Endothelial cell of umbilical vein (primary cell): ENCODE results near the gene GAB2. TPM values are rescaled to one million over a fixed set of nuclear protein-coding genes. Genes with fewer than 3 reads are reported as not detected.

Experiments
- BruUV-seq: library from RNA; stranded (reverse); fragments of 400-500 nt; replicated peaks from 2 replicates; lab custom pipeline; 2021; lab: Mats Ljungman, UMichigan
- CTCF ChIA-PET: fragments of 300-600, 350-600 bp; sonication (Branson Sonifier 250); formaldehyde crosslinking; loops from one replicate; lab custom pipeline; 2021; ENCODE audit warnings: antibody characterized with exemption, inconsistent platforms; lab: Charles Lee
- POLR2A ChIA-PET: fragments of 300-600, 350-600 bp; sonication (Branson Sonifier 250); formaldehyde crosslinking; loops from one replicate; lab custom pipeline; 2021; ENCODE audit warnings: antibody characterized with exemption, inconsistent platforms; lab: Charles Lee
- DNase-seq: peaks from one replicate; pipeline ENCODE4 v3.0.0-alpha.2; 2011; ENCODE audit warnings: low read depth, low spot score
- FAIRE-seq: peaks from 2 replicates; lab custom pipeline; 2011; peaks lifted over from hg19 to GRCh38; lab: Jason Lieb, UNC
- H2AFZ ChIP-seq: 2 replicates; pipeline ENCODE4 v1.6.0; 2012; ENCODE audit warnings: low read depth, low read length, control low read depth, inconsistent platforms
- H3K27ac ChIP-seq: 2 replicates; pipeline ENCODE4 v1.5.1; 2011; ENCODE audit warnings: low read depth, mild to moderate bottlenecking, control low read depth, low read length, moderate library complexity; ENCODE audit not compliant: insufficient read depth
- H3K27me3 ChIP-seq, 2 experiments: 2 replicates each; pipeline versions ENCODE4 v1.6.0 to v1.6.1; 2011; ENCODE audit warnings: low read length in 2 of 2, mixed read lengths in 1 of 2; ENCODE audit not compliant: control insufficient read depth in 2 of 2, insufficient read depth in 2 of 2
- H3K36me3 ChIP-seq, 2 experiments: 2 replicates in 1 of 2; 3 replicates in 1 of 2; pipeline ENCODE4 v1.5.1; 2011; ENCODE audit warnings: low read length in 2 of 2, mild to moderate bottlenecking in 1 of 2, moderate library complexity in 1 of 2; ENCODE audit not compliant: control insufficient read depth in 2 of 2, insufficient read depth in 2 of 2; ENCODE audit errors: extremely low read depth in 1 of 2
- H3K4me1 ChIP-seq: 3 replicates; pipeline ENCODE4 v1.5.1; 2011; ENCODE audit warnings: mild to moderate bottlenecking, low read length; ENCODE audit not compliant: control insufficient read depth, insufficient read depth; ENCODE audit errors: extremely low read depth
- H3K4me2 ChIP-seq: 2 replicates; pipeline ENCODE4 v1.6.1; 2011; ENCODE audit warnings: low read length, control low read depth, mixed read lengths; ENCODE audit not compliant: insufficient read depth
- H3K4me3 ChIP-seq, 3 experiments: fragments of 200-600 bp in 1 of 3; sonication (generic), shearing (Covaris generic) in 1 of 3; replicated peaks in 1 of 3; 2 replicates each; pipeline ENCODE4 v1.5.1; 2011 to 2016; ENCODE audit warnings: control low read depth in 3 of 3, low read length in 3 of 3, mild to moderate bottlenecking in 2 of 3, inconsistent platforms in 1 of 3, low read depth in 1 of 3, moderate library complexity in 1 of 3; ENCODE audit not compliant: insufficient read depth in 1 of 3
- H3K79me2 ChIP-seq: 2 replicates; pipeline ENCODE4 v1.6.0; 2012; ENCODE audit warnings: low read length, inconsistent platforms; ENCODE audit not compliant: control insufficient read depth, insufficient read depth
- H3K9ac ChIP-seq: replicated peaks from 2 replicates; pipeline ENCODE3; 2011; ENCODE audit warnings: low read length, control low read depth; ENCODE audit not compliant: insufficient read depth; ENCODE audit errors: extremely low read depth
- H3K9me1 ChIP-seq: replicated peaks from 3 replicates; pipeline ENCODE4 v1.6.0; 2011; ENCODE audit warnings: mild to moderate bottlenecking, low read length; ENCODE audit not compliant: control insufficient read depth, insufficient read depth; ENCODE audit errors: extremely low read depth
- H3K9me3 ChIP-seq: replicated peaks from 2 replicates; pipeline ENCODE4 v1.5.1; 2012; ENCODE audit warnings: low read length, inconsistent platforms; ENCODE audit not compliant: control insufficient read depth, insufficient read depth
- H4K20me1 ChIP-seq: replicated peaks from 2 replicates; pipeline ENCODE3; 2011; ENCODE audit warnings: mild to moderate bottlenecking, low read length; ENCODE audit not compliant: control insufficient read depth, insufficient read depth; ENCODE audit errors: extremely low read depth
- CTCF ChIP-seq, 2 donors: IDR thresholded peaks; 1 replicate in 1 of 2; 2 replicates in 1 of 2; pipeline ENCODE4 v1.5.1; 2011; ENCODE audit warnings: low read length in 2 of 2, mild to moderate bottlenecking in 2 of 2, moderate library complexity in 2 of 2, control low read depth in 1 of 2, inconsistent platforms in 1 of 2, low read depth in 1 of 2; ENCODE audit not compliant: insufficient read depth in 1 of 2; ENCODE audit errors: extremely low read depth in 1 of 2
- EZH2 ChIP-seq: IDR thresholded peaks from 2 replicates; pipeline ENCODE4 v1.6.1; 2012; ENCODE audit warnings: borderline replicate concordance, low read depth, mild to moderate bottlenecking, moderate library complexity, low read length, inconsistent platforms; ENCODE audit not compliant: severe bottlenecking
- FOS ChIP-seq: IDR thresholded peaks from 2 replicates; pipeline ENCODE4 v1.6.1; 2011; ENCODE audit warnings: mild to moderate bottlenecking, low read length, moderate library complexity, borderline replicate concordance; ENCODE audit not compliant: insufficient read depth
- GATA2 ChIP-seq: IDR thresholded peaks from 2 replicates; pipeline ENCODE4 v1.7.0; 2011; ENCODE audit warnings: low read depth, mild to moderate bottlenecking, moderate library complexity, mixed read lengths, low read length; ENCODE audit not compliant: insufficient read length, insufficient read depth
- JUN ChIP-seq: IDR thresholded peaks from 2 replicates; pipeline ENCODE4 v1.6.1; 2011; ENCODE audit warnings: borderline replicate concordance, low read depth; ENCODE audit not compliant: insufficient read length, insufficient read depth
- MAX ChIP-seq: IDR thresholded peaks from 2 replicates; pipeline ENCODE4 v1.6.1; 2011; ENCODE audit not compliant: insufficient read depth, insufficient read length
- MYC ChIP-seq: IDR thresholded peaks from one replicate; pipeline ENCODE4 v1.6.1; 2011; ENCODE audit warnings: mild to moderate bottlenecking, low read depth, low read length
- POLR2A ChIP-seq: IDR thresholded peaks from 2 replicates; pipeline ENCODE4 v1.6.1; 2012; ENCODE audit warnings: low read depth, mild to moderate bottlenecking, control low read depth, low read length
- POLR2AphosphoS5 ChIP-seq: IDR thresholded peaks from 2 replicates; pipeline ENCODE4 v1.6.1; 2012; ENCODE audit warnings: low read depth, mild to moderate bottlenecking, control low read depth, low read length, moderate library complexity; ENCODE audit not compliant: insufficient read depth
- dilution Hi-C: fragments of 300-500 bp; cut with MboI; formaldehyde crosslinking; loops from one replicate; pipeline ENCODE4 v1.15.0; 2019; ENCODE audit warnings: low sequenced_read_pairs; ENCODE audit not compliant: extremely low pct_ligation_motif_present
- intact Hi-C: fragments of 100-400 bp; cut with micrococcal nuclease; formaldehyde crosslinking; loops from one replicate; pipeline ENCODE4 v1.10.0; 2022
- polyA plus RNA-seq, 4 experiments: library from polyadenylated mRNA; depleted of rRNA in 3 of 4; stranded (reverse) in 3 of 4; unstranded in 1 of 4; fragments of >200 nt; gene quantifications; 2 replicates each; pipeline versions ENCODE4 v1.2.1 to v1.2.3, GENCODE V29; 2011 to 2012; ENCODE audit warnings: missing spikeins in 1 of 4
- total RNA-seq: library from RNA; stranded (reverse); gene quantifications from 2 replicates; pipeline ENCODE4 v1.2.3, GENCODE V29; 2021

GAB2 gene
- total and polyA plus RNA-seq, 2 donors (not counting 3 experiments of a cell fraction or from before 2014, with no cell fraction given) = 19.6 to 39.6 TPM

GRCh38 chr11:78361228-78361627 lies 56.4 kb downstream of the GAB2 start:
- BruUV-seq = no TSS peak
- no peak overlapping the region for H3K4me2 ChIP-seq
- peaks cover 11% of the 10 kb centered on the region for H4K20me1 ChIP-seq
- dilution Hi-C loops = no loop called here
- H3K27me3 ChIP-seq = no peaks in the 10 kb centered on the region
- H2AFZ ChIP-seq = no peak overlapping the region
- intact Hi-C loops = no loop called here
- H3K9me1 ChIP-seq = no peaks in the 10 kb centered on the region
- H3K9me3 ChIP-seq = no peaks in the 10 kb centered on the region
- TF ChIP-seq POLR2A (no peak), FOS (no peak), GATA2 (no peak), MAX (no peak), JUN (no peak), MYC (no peak), CTCF (IDR thresholded peaks at IDR 0.05; ENCODE audit: extremely low read depth in 1 of 2, insufficient read depth in 1 of 2, low read depth in 1 of 2, low read length in 2 of 2) (no peak), EZH2 (no peak), POLR2AphosphoS5 (no peak)
- no peaks in the 10 kb centered on the region for H3K36me3 ChIP-seq
- peaks cover 59% of the 10 kb centered on the region for H3K79me2 ChIP-seq
- no peak for DNase-seq
- H3K27ac ChIP-seq = no peak overlapping the region
- no peak for FAIRE-seq
- ChIA-PET POLR2A (no interaction called here), CTCF (interaction anchor here (1.2 to 2.0 kb wide), 2 partner anchors 10 to 60 kb away, joined by 3 to 5 read pairs; no protein-coding TSS in a partner anchor)
- H3K9ac ChIP-seq = no peak overlapping the region
- peaks cover 12% of the 10 kb centered on the region for H3K4me1 ChIP-seq
- no peak overlapping the region for H3K4me3 ChIP-seq
